H1 (cell line): Measurements from ENCODE around the gene ELMO1.

Experiments used
- BACH1 ChIP-seq: IDR thresholded peaks from 2 replicates; pipeline ENCODE4 v1.6.1; 2012; ENCODE audit warnings: low read length, improper control_type of control experiment
- CEBPB ChIP-seq: IDR thresholded peaks from 2 replicates; pipeline ENCODE4 v1.6.1; 2012; ENCODE audit warnings: low read depth, low read length
- CHD2 ChIP-seq: IDR thresholded peaks from 2 replicates; pipeline ENCODE4 v1.6.1; 2012; ENCODE audit warnings: low read length, improper control_type of control experiment
- CTCF ChIP-seq, 3 experiments: IDR thresholded peaks; 1 replicate in 2 of 3; 2 replicates in 1 of 3; pipeline versions ENCODE4 v1.5.1 to v1.6.1; 2011; ENCODE audit warnings: low read length in 3 of 3, mild to moderate bottlenecking in 3 of 3, inconsistent platforms in 2 of 3, low read depth in 1 of 3, moderate library complexity in 1 of 3; ENCODE audit not compliant: insufficient read depth in 1 of 3; ENCODE audit errors: control extremely low read depth in 1 of 3
- EGR1 ChIP-seq: IDR thresholded peaks from 2 replicates; pipeline ENCODE4 v1.6.1; 2011; ENCODE audit warnings: low read depth, low read length, borderline replicate concordance
- FOSL1 ChIP-seq: IDR thresholded peaks from 2 replicates; pipeline ENCODE4 v1.6.1; 2011; ENCODE audit warnings: mild to moderate bottlenecking, low read depth, low read length, moderate library complexity; ENCODE audit not compliant: insufficient read depth
- MAX ChIP-seq: IDR thresholded peaks from 2 replicates; pipeline ENCODE4 v1.6.1; 2012; ENCODE audit warnings: inconsistent platforms
- POLR2A ChIP-seq, 2 experiments: IDR thresholded peaks; 1 replicate in 1 of 2; 2 replicates in 1 of 2; pipeline ENCODE4 v1.6.1; 2011; ENCODE audit warnings: low read depth in 2 of 2, low read length in 2 of 2, mild to moderate bottlenecking in 2 of 2; ENCODE audit errors: control extremely low read depth in 1 of 2
- RAD21 ChIP-seq, 2 experiments: IDR thresholded peaks in 1 of 2; conservative IDR thresholded peaks in 1 of 2; 2 replicates each; pipeline ENCODE4 v1.6.1; 2011; ENCODE audit warnings: low read depth in 2 of 2, low read length in 2 of 2, improper control_type of control experiment in 1 of 2, inconsistent platforms in 1 of 2, mild to moderate bottlenecking in 1 of 2, moderate library complexity in 1 of 2
- RNF2 ChIP-seq: fragments of 200-900, 300-1000 bp; sonication (generic); IDR thresholded peaks from 2 replicates; pipeline ENCODE4 v1.7.1; 2016; ENCODE audit warnings: borderline replicate concordance, low read depth, mild to moderate bottlenecking, antibody characterized with exemption, low read length; ENCODE audit not compliant: poor library complexity, severe bottlenecking; ENCODE audit errors: missing control alignments
- SP1 ChIP-seq: IDR thresholded peaks from 2 replicates; pipeline ENCODE4 v1.6.1; 2011; ENCODE audit warnings: low read depth, low read length
- TAF1 ChIP-seq: IDR thresholded peaks from 2 replicates; pipeline ENCODE4 v1.6.1; 2011; ENCODE audit warnings: mild to moderate bottlenecking, low read depth, low read length
- YY1 ChIP-seq: IDR thresholded peaks from 2 replicates; pipeline ENCODE4 v1.6.1; 2011; ENCODE audit warnings: low read depth, mild to moderate bottlenecking, low read length

- TF ChIP-seq CTCF (IDR thresholded peaks at IDR 0.05; ENCODE audit: control extremely low read depth in 1 of 3, insufficient read depth in 1 of 3, low read depth in 1 of 3, low read length in 3 of 3) (no peak), RAD21 (IDR thresholded peaks at IDR 0.05 in 1 of 2, conservative IDR thresholded peaks at IDR 0.05 in 1 of 2; ENCODE audit: low read depth in 2 of 2, low read length in 2 of 2) (no peak), POLR2A (IDR thresholded peaks at IDR 0.05; ENCODE audit: control extremely low read depth in 1 of 2, low read depth in 2 of 2, low read length in 2 of 2) (no peak), RNF2 (no peak), MAX (no peak), SP1 (no peak), YY1 (no peak), TAF1 (no peak), EGR1 (no peak), CEBPB (no peak), CHD2 (no peak), FOSL1 (no peak), BACH1 (no peak)
Measured at GRCh38 chr7:37367010-37367409, 81.7 kb downstream of the ELMO1 start.
